Kidney epithelial cell (primary cell): ENCODE measurements around the gene ADAMTSL1. TPM values are rescaled to one million over a fixed set of nuclear protein-coding genes. Genes with fewer than 3 reads are reported as not detected.
"Not testable (repeated sequence)": the region's sequence is repeated elsewhere in the genome, so short reads cannot be mapped to it uniquely, and the experiment has no call there.

Experiments used
- DNase-seq: peaks from one replicate; pipeline ENCODE4 v3.0.0-alpha.2; 2010; ENCODE audit warnings: low read depth
- H3K27me3 ChIP-seq: 2 replicates; pipeline ENCODE4 v1.6.0; 2011; ENCODE audit warnings: low read length; ENCODE audit not compliant: control insufficient read depth, insufficient read depth
- H3K36me3 ChIP-seq: 2 replicates; pipeline ENCODE4 v1.5.1; 2011; ENCODE audit warnings: low read length; ENCODE audit not compliant: control insufficient read depth, insufficient read depth
- H3K4me3 ChIP-seq: 2 replicates; pipeline ENCODE4 v1.5.1; 2011; ENCODE audit warnings: low read depth, mild to moderate bottlenecking, control low read depth, low read length
- CTCF ChIP-seq: IDR thresholded peaks from 2 replicates; pipeline ENCODE4 v1.5.1; 2011; ENCODE audit warnings: mild to moderate bottlenecking, moderate library complexity, low read length, control low read depth, inconsistent platforms; ENCODE audit not compliant: insufficient read depth, poor library complexity, severe bottlenecking
- total RNA-seq: library from RNA; depleted of rRNA; stranded (reverse); fragments of >200 nt; gene quantifications from 2 replicates; pipeline ENCODE4 v1.2.3, GENCODE V29; 2015

ADAMTSL1 gene
- total RNA-seq, 1 donor from 2014 or later: 0.08 TPM

GRCh38 chr9:18866121-18866831 is 392.3 kb downstream of the ADAMTSL1 start:
- no peak for TF ChIP-seq CTCF
- Histone ChIP-seq H3K27me3 (no peaks in the 10 kb centered on the region), H3K4me3 (no peak overlapping the region), H3K36me3 (no peaks in the 10 kb centered on the region)
- DNase-seq: no peak

- H3K4me3 ChIP-seq: no peak overlapping the region
- DNase-seq: no peak
- TF ChIP-seq CTCF: no peak
- H3K36me3 ChIP-seq: no peaks in the 10 kb centered on the region
- no peaks in the 10 kb centered on the region for H3K27me3 ChIP-seq
These were observed 395.8 kb downstream of the ADAMTSL1 start for GRCh38 chr9:18869725-18870124.

- DNase-seq: no peak
- H3K36me3 ChIP-seq: no peaks in the 10 kb centered on the region
- no peak overlapping the region for H3K4me3 ChIP-seq
- TF ChIP-seq CTCF: no peak
- no peaks in the 10 kb centered on the region for H3K27me3 ChIP-seq
These were observed 400.1 kb downstream of the ADAMTSL1 start for GRCh38 chr9:18874069-18874468.

GRCh38 chr9:18874990-18875389 is 401.0 kb downstream of the ADAMTSL1 start:
- H3K36me3 ChIP-seq, DNase-seq, H3K4me3 ChIP-seq, H3K27me3 ChIP-seq: not testable (repeated sequence)

- no peak for TF ChIP-seq CTCF
- no peak for DNase-seq
- Histone ChIP-seq H3K27me3 (no peaks in the 10 kb centered on the region), H3K36me3 (no peaks in the 10 kb centered on the region), H3K4me3 (no peak overlapping the region)
These were observed 404.0 kb downstream of the ADAMTSL1 start for GRCh38 chr9:18877984-18878383.

GRCh38 chr9:18881758-18882157 is 407.8 kb downstream of the ADAMTSL1 start:
- DNase-seq: no peak

More at GRCh38 chr9:18881758-18882157, 407.8 kb downstream of the ADAMTSL1 start:
- Histone ChIP-seq H3K27me3 (no peaks in the 10 kb centered on the region), H3K4me3 (no peak overlapping the region), H3K36me3 (no peaks in the 10 kb centered on the region)
- TF ChIP-seq CTCF: no peak
